Motor neuron (in vitro differentiated cells): ENCODE data around the gene PTP4A1. TPM values are rescaled to one million over a fixed set of nuclear protein-coding genes. Genes with fewer than 3 reads are reported as not detected.
A peak's percentile ranks its signal among the peaks of the same experiment; 100 is the strongest.
"Not testable (repeated sequence)": the region's sequence is repeated elsewhere in the genome, so short reads cannot be mapped to it uniquely, and the experiment has no call there.

Experiments
- ATAC-seq, 8 experiments: fragments of 200-7000 bp; cut with Tn5 transposase; replicated peaks in 6 of 8; 2 replicates each; pipeline ENCODE4 v1.8.0; 2021; ENCODE audit warnings: mild to moderate bottlenecking in 8 of 8, moderate library complexity in 8 of 8
- H3K27ac ChIP-seq, 2 donors: fragments of 250-450 bp; sonication (Bioruptor Pico); 2 replicates each; pipeline ENCODE4 v1.9.0; 2021; ENCODE audit warnings: antibody characterized with exemption in 2 of 2, mild to moderate bottlenecking in 2 of 2, moderate library complexity in 1 of 2
- H3K4me1 ChIP-seq, 2 donors: fragments of 250-450 bp; sonication (Bioruptor Pico); replicated peaks in 1 of 2; 2 replicates each; pipeline ENCODE4 v1.6.1; 2021; ENCODE audit warnings: antibody characterized with exemption in 2 of 2, mild to moderate bottlenecking in 2 of 2, moderate library complexity in 1 of 2
- H3K4me3 ChIP-seq, 5 donors: fragments of 250-450 bp; sonication (Bioruptor Pico); 2 replicates each; pipeline ENCODE4 v1.9.0; 2021; ENCODE audit warnings: antibody characterized with exemption in 5 of 5, mild to moderate bottlenecking in 5 of 5, moderate library complexity in 4 of 5
- WGBS, 10 experiments: fragments of 450-650 bp; shearing (Covaris generic); methylation state at CpG; one replicate each; pipeline ENCODE4 v1.0.0; 2022; 5-methylcytosine and 5-hydroxymethylcytosine counted together
- in situ Hi-C, 9 experiments: fragments of 400-800 bp; cut with MboI; loops; one replicate each; pipeline ENCODE4 v1.15.0; 2021; ENCODE audit warnings: low sequenced_read_pairs in 9 of 9, low pct_unique_long_range_greater_than_20kb in 2 of 9; ENCODE audit not compliant: unreplicated experiment in 9 of 9
- total RNA-seq, 8 experiments: library from RNA; unstranded; fragments of 300-600 nt; gene quantifications; 2 replicates each; pipeline versions ENCODE4 v1.2.3 to v1.2.4, GENCODE V29; 2022

PTP4A1 gene
- total RNA-seq, 8 experiments from 2014 or later: 34.7 to 79.5 (median 57.4) TPM

DNA sequence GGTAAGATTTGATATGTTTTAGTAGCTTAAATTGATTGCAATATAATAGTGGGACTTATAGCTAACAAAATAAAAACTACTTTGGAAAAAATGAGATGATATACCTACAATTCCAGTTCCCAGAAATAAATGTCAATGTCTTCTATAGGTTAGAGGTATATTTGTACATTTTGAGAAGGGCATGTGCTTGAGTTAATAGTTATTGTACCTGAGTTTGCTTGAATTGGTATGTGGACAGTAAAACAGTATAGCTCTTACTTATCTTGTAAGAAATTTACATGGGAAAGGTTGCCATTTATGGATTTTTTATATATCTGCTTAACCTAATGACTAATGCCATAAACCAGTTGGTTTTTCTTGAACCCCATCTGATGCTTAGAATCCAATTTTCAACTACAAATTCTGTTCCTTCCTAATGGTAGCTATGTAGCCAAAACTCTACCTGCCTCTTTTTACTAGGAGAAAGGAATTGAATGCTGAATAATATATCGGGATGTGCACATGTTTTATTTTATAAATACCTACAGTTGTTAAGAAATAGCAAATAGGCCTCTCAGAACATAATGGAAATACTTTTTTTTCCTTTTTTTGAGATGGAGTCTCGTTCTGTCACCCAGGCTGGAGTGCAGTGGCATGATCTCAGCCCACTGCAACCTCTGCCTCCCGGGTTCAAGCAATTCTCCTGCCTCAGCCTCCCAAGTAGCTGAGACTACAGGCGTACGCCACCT lies 4.9 kb downstream of the PTP4A1 start:
- Histone ChIP-seq H3K4me3 (no peak overlapping the region), H3K27ac (no peak overlapping the region), H3K4me1 (peaks cover 3 to 19% of the 10 kb centered on the region in 2 donors)
- in situ Hi-C loops: loop anchor here in 1 of 9 experiments (25.0 kb wide), 1 partner anchor 185 kb away; no protein-coding TSS in a partner anchor
- ATAC-seq: no peak
- 80 to 100% (median 100%) methylated on average over 1 to 4 of the region's 5 CpGs; no CpG with 5 or more reads in 2 of the 10 experiments for WGBS, 10 experiments

DNA sequence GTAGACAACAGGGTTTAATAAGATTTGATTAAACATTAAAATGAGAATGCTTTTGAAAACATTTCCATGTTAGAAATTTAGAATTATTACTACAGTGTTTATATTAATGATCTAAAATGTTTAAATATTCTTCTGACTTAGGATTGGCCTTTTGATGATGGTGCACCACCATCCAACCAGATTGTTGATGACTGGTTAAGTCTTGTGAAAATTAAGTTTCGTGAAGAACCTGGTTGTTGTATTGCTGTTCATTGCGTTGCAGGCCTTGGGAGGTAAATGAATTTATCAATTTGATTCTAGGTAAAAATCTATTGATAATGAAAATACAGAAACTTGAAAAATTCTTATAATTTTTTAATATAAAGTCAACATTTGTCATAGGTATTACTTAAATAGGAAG lies 6.5 kb downstream of the PTP4A1 start:
- in situ Hi-C loops: loop anchor here in 1 of 9 experiments (25.0 kb wide), 1 partner anchor 184 kb away; no protein-coding TSS in a partner anchor
- 88 to 100% (median 100%) methylated on average over 1 to 2 of the region's 2 CpGs; no CpG with 5 or more reads in 2 of the 10 experiments for WGBS, 10 experiments
- H3K27ac ChIP-seq: no peak overlapping the region
- H3K4me1 ChIP-seq: peaks cover 3 to 19% of the 10 kb centered on the region in 2 donors
- ATAC-seq: no peak
- H3K4me3 ChIP-seq: no peak overlapping the region

DNA sequence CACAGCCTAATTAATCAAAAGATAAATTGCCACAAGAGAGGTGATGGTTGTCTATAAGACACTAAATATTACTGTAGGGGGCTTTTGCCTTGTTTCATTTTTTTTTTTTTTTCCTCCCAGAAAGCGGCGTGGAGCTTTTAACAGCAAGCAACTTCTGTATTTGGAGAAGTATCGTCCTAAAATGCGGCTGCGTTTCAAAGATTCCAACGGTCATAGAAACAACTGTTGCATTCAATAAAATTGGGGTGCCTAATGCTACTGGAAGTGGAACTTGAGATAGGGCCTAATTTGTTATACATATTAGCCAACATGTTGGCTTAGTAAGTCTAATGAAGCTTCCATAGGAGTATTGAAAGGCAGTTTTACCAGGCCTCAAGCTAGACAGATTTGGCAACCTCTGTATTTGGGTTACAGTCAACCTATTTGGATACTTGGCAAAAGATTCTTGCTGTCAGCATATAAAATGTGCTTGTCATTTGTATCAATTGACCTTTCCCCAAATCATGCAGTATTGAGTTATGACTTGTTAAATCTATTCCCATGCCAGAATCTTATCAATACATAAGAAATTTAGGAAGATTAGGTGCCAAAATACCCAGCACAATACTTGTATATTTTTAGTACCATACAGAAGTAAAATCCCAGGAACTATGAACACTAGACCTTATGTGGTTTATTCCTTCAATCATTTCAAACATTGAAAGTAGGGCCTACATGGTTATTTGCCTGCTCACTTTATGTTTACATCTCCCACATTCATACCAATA lies 7.8 kb downstream of the PTP4A1 start:
- in situ Hi-C loops: loop anchor here in 1 of 9 experiments (25.0 kb wide), 1 partner anchor 182 kb away; no protein-coding TSS in a partner anchor
- Histone ChIP-seq H3K27ac (no peak overlapping the region), H3K4me3 (no peak overlapping the region), H3K4me1 (peaks cover 3 to 14% of the 10 kb centered on the region in 2 donors)
- WGBS, 10 experiments: 92 to 100% (median 99%) methylated on average over 2 to 6 of the region's 6 CpGs
- ATAC-seq: no peak

DNA sequence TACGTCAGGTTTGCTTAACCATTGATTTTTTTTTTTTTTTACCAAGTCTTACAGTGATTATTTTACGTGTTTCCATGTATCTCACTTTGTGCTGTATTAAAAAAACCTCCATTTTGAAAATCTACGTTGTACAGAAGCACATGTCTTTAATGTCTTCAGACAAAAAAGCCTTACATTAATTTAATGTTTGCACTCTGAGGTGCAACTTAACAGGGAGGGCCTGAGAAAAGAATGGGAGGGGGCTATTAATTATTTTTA lies 8.4 kb downstream of the PTP4A1 start:
- in situ Hi-C loops: loop anchor here in 1 of 9 experiments (25.0 kb wide), 1 partner anchor 182 kb away; no protein-coding TSS in a partner anchor

DNA sequence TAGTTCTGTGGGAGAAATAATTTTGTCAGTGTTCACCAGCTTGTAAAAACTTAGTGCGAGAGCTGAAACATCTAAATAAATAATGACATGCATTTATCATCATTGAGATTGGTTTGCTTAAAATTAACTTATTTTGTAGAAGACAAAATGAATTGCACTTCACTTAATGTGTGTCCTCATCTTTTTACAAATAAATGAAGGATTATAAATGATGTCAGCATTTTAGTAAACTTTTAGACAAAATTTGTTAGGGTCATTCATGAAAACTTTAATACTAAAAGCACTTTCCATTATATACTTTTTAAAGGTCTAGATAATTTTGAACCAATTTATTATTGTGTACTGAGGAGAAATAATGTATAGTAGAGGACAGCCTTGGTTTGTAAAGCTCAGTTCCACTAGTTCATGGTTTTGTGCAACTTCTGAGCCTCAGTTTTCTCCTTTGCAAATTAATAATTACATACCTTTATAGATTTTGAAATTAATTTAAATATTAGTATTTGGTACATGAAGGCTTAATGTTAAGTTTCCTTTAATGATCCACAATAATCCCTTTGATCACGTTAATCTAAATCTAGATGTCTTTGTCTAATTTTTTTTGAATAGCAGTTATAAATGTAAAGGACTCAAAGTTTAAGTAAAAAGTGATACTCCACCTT lies 9.2 kb downstream of the PTP4A1 start:
- no peak for ATAC-seq
- in situ Hi-C loops: loop anchor here in 1 of 9 experiments (25.0 kb wide), 1 partner anchor 181 kb away; no protein-coding TSS in a partner anchor
- peaks cover 2 to 3% of the 10 kb centered on the region in 2 donors for H3K4me1 ChIP-seq
- no peak overlapping the region for H3K4me3 ChIP-seq
- WGBS, 10 experiments: 80 to 100% (median 100%) methylated on average over 1 to 2 of the region's 2 CpGs; no CpG with 5 or more reads in 1 of the 10 experiments
- H3K27ac ChIP-seq: no peak overlapping the region

More for the DNA sequence above, 8.4 kb downstream of the PTP4A1 start:
- WGBS, 10 experiments: 68 to 100% (median 95%) methylated on average over 2 to 3 of the region's 3 CpGs
- no peak for ATAC-seq
- no peak overlapping the region for H3K4me3 ChIP-seq
- peaks cover 3 to 8% of the 10 kb centered on the region in 2 donors for H3K4me1 ChIP-seq
- no peak overlapping the region for H3K27ac ChIP-seq

DNA sequence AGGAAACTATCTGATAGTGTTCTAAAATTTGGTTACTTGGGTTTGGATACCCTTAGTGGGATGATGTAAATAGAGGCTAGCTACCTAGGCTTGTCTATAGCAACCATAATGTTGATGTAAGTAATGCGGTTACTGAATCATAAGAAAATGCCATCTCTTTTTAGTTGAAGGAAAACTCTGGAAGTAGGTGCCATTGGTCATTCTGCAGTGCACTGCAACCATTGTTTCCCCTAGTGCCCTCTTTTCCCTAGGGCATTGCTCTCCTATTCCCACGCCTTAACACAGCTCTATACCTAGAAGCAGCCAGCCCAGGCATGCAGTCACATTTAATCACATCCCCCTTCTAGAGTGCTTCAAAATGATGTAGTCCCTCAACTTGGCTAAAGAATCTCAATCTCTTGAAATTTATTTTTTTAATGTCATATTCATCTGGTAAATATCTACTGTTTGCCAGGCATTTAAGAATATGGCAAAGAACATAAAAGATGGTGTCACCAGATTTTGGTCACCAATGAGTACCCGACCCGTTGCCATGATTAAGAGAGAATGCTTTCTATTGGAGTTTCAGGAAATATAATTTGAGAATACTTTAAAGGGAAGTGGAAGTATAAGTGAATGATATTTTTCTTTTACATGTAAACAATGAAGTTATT lies 10.4 kb downstream of the PTP4A1 start:
- no peaks in the 10 kb centered on the region for H3K4me1 ChIP-seq
- in situ Hi-C loops: loop anchor here in 1 of 9 experiments (25.0 kb wide), 1 partner anchor 180 kb away; no protein-coding TSS in a partner anchor
- ATAC-seq: peak in 1 of 8 experiments; percentile 11
- no peak overlapping the region for H3K27ac ChIP-seq
- no peak overlapping the region for H3K4me3 ChIP-seq
- 88 to 100% (median 94%) methylated on average over 2 to 4 of the region's 4 CpGs for WGBS, 10 experiments

DNA sequence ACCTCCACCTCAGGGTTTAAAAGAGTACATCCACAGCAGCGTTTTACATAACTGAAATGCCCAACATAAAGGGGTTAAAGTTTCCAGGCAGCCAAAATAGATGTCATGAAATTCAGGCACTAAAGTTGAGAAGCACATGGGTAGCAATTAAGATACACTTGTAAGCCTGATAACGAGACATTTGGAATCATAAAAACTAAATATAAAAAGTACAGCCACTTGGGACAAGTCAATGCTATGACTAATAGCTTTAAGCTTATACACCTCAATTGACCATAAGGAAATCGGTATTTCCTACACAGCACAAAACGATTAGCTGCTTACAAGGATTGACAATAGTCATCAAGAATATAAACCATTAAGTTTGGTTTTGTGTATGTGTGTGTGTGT lies 11.8 kb downstream of the PTP4A1 start:
- Histone ChIP-seq H3K27ac (no peak overlapping the region), H3K4me1 (no peaks in the 10 kb centered on the region), H3K4me3 (no peak overlapping the region)
- peak in 3 of 8 experiments; percentile 6 to 16 (median 7) for ATAC-seq
- in situ Hi-C loops: loop anchor here in 1 of 9 experiments (25.0 kb wide), 1 partner anchor 178 kb away; no protein-coding TSS in a partner anchor
- WGBS, 10 experiments: 55 to 94% (median 83%) methylated on average over 1 to 4 of the region's 4 CpGs; no CpG with 5 or more reads in 1 of the 10 experiments

DNA sequence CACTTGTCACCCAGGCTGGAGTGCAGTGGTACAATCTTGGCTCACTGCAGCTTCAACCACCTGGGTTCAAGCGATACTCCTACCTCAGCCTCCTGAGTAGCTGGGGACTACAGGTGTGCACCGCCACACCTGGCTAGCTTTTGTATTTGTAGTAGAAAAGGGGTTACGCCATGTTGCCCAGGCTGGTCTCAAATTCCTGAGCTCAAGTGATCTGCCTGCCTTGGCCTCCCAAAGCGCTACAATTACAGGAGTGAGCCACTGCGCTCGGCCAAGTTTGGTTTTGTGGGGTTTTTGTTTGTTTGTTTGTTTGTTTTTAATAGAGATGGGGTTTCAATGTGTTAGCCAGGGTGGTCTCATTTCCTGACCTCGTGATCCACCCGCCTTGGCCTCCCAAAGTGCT lies 12.3 kb downstream of the PTP4A1 start:
- 85 to 100% (median 100%) methylated on average over 1 to 6 of the region's 8 CpGs; no CpG with 5 or more reads in 1 of the 10 experiments for WGBS, 10 experiments
- in situ Hi-C loops: loop anchor here in 1 of 9 experiments (25.0 kb wide), 1 partner anchor 178 kb away; no protein-coding TSS in a partner anchor
- Histone ChIP-seq H3K4me3 (no peak overlapping the region), H3K4me1 (peaks cover 0 to under 1% of the 10 kb centered on the region in 2 donors), H3K27ac (no peak overlapping the region)
- peak in 2 of 8 experiments; percentile 5 to 17 for ATAC-seq

DNA sequence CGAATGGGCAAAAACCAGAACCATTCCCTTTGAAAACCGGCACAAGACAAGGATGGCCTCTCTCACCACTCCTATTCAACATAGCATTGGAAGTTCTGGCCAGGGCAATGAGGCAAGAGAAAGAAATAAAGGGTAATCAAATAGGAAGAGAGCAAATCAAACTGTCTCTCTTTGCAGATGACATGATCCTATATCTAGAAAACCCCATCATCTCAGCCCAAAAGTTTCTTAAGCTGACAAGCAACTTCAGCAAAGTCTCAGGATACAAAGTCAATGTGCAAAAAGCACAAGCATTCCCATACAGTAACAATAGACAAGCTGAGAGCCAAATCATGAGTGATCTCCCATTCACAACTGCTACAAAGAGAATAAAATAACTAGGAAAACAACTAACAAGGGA lies 13.4 kb downstream of the PTP4A1 start:
- 67 to 100% (median 92%) methylated on average over 1 to 2 of the region's 2 CpGs; no CpG with 5 or more reads in 3 of the 10 experiments for WGBS, 10 experiments
- in situ Hi-C loops: loop anchor here in 1 of 9 experiments (25.0 kb wide), 1 partner anchor 177 kb away; no protein-coding TSS in a partner anchor
- H3K4me1 ChIP-seq, H3K27ac ChIP-seq, ATAC-seq, H3K4me3 ChIP-seq: not testable (repeated sequence)

DNA sequence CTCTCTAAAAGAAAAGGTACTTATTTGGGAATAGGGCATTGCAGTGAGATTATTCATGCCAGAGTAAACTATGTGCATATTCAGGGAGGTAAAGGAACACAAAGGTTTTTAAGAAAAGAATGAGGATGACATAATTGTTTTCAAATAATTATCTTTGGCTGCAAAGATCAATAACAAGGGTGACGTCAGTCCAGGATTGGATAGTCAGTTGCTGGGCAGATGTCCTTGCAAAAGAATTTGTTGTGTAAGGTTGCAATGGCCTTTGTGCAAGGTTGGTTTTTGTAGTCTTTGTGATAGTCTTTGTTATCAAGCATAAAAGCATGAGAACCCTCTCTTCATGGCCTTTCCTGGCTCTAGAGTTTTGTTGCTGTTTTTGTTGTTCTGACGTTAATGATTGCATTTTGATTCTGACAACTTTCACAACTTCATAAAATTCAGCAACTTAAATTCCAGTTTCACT lies 17.7 kb downstream of the PTP4A1 start:
- H3K4me3 ChIP-seq: no peak overlapping the region
- ATAC-seq: peak in 7 of 8 experiments; percentile 40 to 92 (median 65)
- 0 to 67% (median 27%) methylated on average over 1 to 2 of the region's 2 CpGs; no CpG with 5 or more reads in 1 of the 10 experiments for WGBS, 10 experiments
- in situ Hi-C loops: loop anchor here in 2 of 9 experiments (10.0 to 25.0 kb wide), 2 partner anchors 172 to 175 kb away; no protein-coding TSS in a partner anchor
- H3K27ac ChIP-seq: no peak overlapping the region
- peaks cover 6 to 9% of the 10 kb centered on the region in 2 donors for H3K4me1 ChIP-seq

DNA sequence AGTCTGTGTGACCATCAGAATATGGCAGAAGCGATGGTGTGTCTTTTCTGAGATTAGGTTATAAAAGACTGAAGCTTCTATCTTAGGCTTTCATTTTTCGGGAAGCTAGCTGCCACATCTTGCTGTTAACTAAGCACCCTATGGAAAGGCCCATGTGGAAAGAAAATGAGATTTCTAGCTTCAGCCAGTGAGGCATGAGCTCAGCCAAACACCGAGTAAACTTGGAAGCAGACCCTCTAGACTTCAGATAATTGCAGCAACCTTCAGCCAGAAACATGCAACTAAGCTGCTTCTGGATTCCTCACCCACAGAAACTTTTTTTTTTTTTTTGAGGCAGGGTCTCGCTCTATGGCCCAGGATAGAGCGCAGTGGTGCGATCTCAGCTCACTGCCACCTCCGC lies 20.6 kb downstream of the PTP4A1 start:
- no peak overlapping the region for H3K27ac ChIP-seq
- no peak for ATAC-seq
- in situ Hi-C loops: loop anchor here in 2 of 9 experiments (10.0 to 25.0 kb wide), 2 partner anchors 169 to 172 kb away; no protein-coding TSS in a partner anchor
- 60 to 100% (median 89%) methylated on average over 1 to 7 of the region's 7 CpGs; no CpG with 5 or more reads in 3 of the 10 experiments for WGBS, 10 experiments
- H3K4me1 ChIP-seq: peaks cover 6 to 9% of the 10 kb centered on the region in 2 donors
- no peak overlapping the region for H3K4me3 ChIP-seq
